HepG2 (cell line): ENCODE data around the gene RAB17. TPM values are rescaled to one million over a fixed set of nuclear protein-coding genes. Genes with fewer than 3 reads are reported as not detected.
A peak's percentile ranks its signal among the peaks of the same experiment; 100 is the strongest.

ENCODE experiments used
- ETS1 ChIP-seq: sonication (generic); formaldehyde crosslinking; IDR thresholded peaks from 2 replicates; pipeline ENCODE4 v1.4.0; 2020; ENCODE audit warnings: missing genetic modification reagents
- HNRNPH1 ChIP-seq: fragments of 200-400 bp; formaldehyde crosslinking; optimal IDR thresholded peaks from 2 replicates; pipeline ENCODE3; 2017; ENCODE audit warnings: mild to moderate bottlenecking, low read depth, low read length
- MAZ ChIP-seq, 2 experiments: sonication (generic) in 1 of 2; formaldehyde crosslinking in 1 of 2; IDR thresholded peaks; 2 replicates each; pipeline versions ENCODE4 v1.5.0 to v1.6.1; 2012 to 2020; ENCODE audit warnings: low read depth in 2 of 2, mild to moderate bottlenecking in 2 of 2, borderline replicate concordance in 1 of 2, improper control_type of control experiment in 1 of 2, low read length in 1 of 2, missing genetic modification reagents in 1 of 2, moderate library complexity in 1 of 2
- PITX1 ChIP-seq: sonication (generic); formaldehyde crosslinking; IDR thresholded peaks from 2 replicates; pipeline ENCODE4 v1.5.1; 2020; ENCODE audit warnings: mild to moderate bottlenecking, missing genetic modification reagents
- RARA ChIP-seq: IDR thresholded peaks from 2 replicates; pipeline ENCODE4 v1.6.1; 2016; ENCODE audit warnings: missing genetic modification reagents, missing compliant biosample characterization
- SETDB1 ChIP-seq: sonication (generic); formaldehyde crosslinking; IDR thresholded peaks from 2 replicates; pipeline ENCODE4 v1.5.1; 2020; ENCODE audit warnings: missing genetic modification reagents, mild to moderate bottlenecking, borderline replicate concordance
- SMC3 ChIP-seq: IDR thresholded peaks from 2 replicates; pipeline ENCODE4 v1.6.1; 2011; ENCODE audit warnings: low read length, improper control_type of control experiment
- SNAI1 ChIP-seq: sonication (generic); formaldehyde crosslinking; IDR thresholded peaks from 2 replicates; pipeline ENCODE4 v1.5.0; 2020; ENCODE audit warnings: mild to moderate bottlenecking, missing genetic modification reagents, borderline replicate concordance
- SP140L ChIP-seq: sonication (generic); formaldehyde crosslinking; IDR thresholded peaks from 2 replicates; pipeline ENCODE4 v1.4.0; 2020; ENCODE audit warnings: missing genetic modification reagents, borderline replicate concordance
- SP4 ChIP-seq: sonication (generic); formaldehyde crosslinking; IDR thresholded peaks from 2 replicates; pipeline ENCODE4 v1.8.1; 2023; ENCODE audit warnings: mild to moderate bottlenecking, missing genetic modification reagents
- SYNCRIP ChIP-seq: fragments of 200-400 bp; formaldehyde crosslinking; IDR thresholded peaks from 2 replicates; pipeline ENCODE4 v1.6.1; 2018; ENCODE audit warnings: mild to moderate bottlenecking, low read depth, low read length; ENCODE audit not compliant: insufficient read depth
- TCF7L2 ChIP-seq: IDR thresholded peaks from 2 replicates; pipeline ENCODE4 v1.6.1; 2011; ENCODE audit warnings: mild to moderate bottlenecking, low read depth, low read length, moderate library complexity
- XBP1 ChIP-seq: sonication (generic); formaldehyde crosslinking; IDR thresholded peaks from 2 replicates; pipeline ENCODE4 v1.5.0; 2020; ENCODE audit warnings: missing genetic modification reagents
- ZBTB33 ChIP-seq: sonication (generic); formaldehyde crosslinking; IDR thresholded peaks from 2 replicates; pipeline ENCODE4 v1.4.0; 2020; ENCODE audit warnings: missing genetic modification reagents
- ZHX1 ChIP-seq: sonication (generic); formaldehyde crosslinking; IDR thresholded peaks from 2 replicates; pipeline ENCODE4 v1.8.1; 2022; ENCODE audit warnings: low read depth, mild to moderate bottlenecking, missing genetic modification reagents
- ZNF3 ChIP-seq: IDR thresholded peaks from 2 replicates; pipeline ENCODE4 v1.7.0; 2017; ENCODE audit warnings: inconsistent platforms
- ZNF333 ChIP-seq: sonication (generic); formaldehyde crosslinking; IDR thresholded peaks from 2 replicates; pipeline ENCODE4 v1.4.0; 2020; ENCODE audit warnings: mild to moderate bottlenecking, missing genetic modification reagents, borderline replicate concordance
- ZNF431 ChIP-seq: sonication (generic); formaldehyde crosslinking; IDR thresholded peaks from 2 replicates; pipeline ENCODE4 v1.9.0; 2022; ENCODE audit warnings: missing genetic modification reagents, low read depth, mild to moderate bottlenecking, borderline replicate concordance
- ZNF713 ChIP-seq: sonication (generic); formaldehyde crosslinking; IDR thresholded peaks from 2 replicates; pipeline ENCODE4 v1.4.0; 2020; ENCODE audit warnings: mild to moderate bottlenecking, missing genetic modification reagents
- polyA plus RNA-seq, 8 experiments: library from polyadenylated mRNA; depleted of rRNA in 3 of 8; stranded (reverse) in 7 of 8; unstranded in 1 of 8; fragments of >200 nt; fragmentation: Illumina TruSeq in 4 of 8; extraction: Trizol in 4 of 8; gene quantifications; 2 replicates each; pipeline versions ENCODE4 v1.2.1 to v1.2.3, GENCODE V29; 2011 to 2016; ENCODE audit warnings: low read depth in 4 of 8, missing spikeins in 1 of 8, mixed read lengths in 1 of 8; ENCODE audit not compliant: insufficient read depth in 1 of 8
- total RNA-seq, 5 experiments: library from RNA; depleted of rRNA; stranded (reverse); fragments of >200 nt; fragmentation: Illumina TruSeq; extraction: Trizol; gene quantifications; 2 replicates each; pipeline ENCODE4 v1.2.3, GENCODE V29; 2016; ENCODE audit warnings: low read depth in 1 of 5
- TF ChIP-seq, protein P1 (sequence below): sonication (generic); formaldehyde crosslinking; IDR thresholded peaks from 2 replicates; pipeline ENCODE4 v1.5.1; 2020; ENCODE audit warnings: mild to moderate bottlenecking, moderate library complexity, missing genetic modification reagents

RAB17 gene
- total and polyA plus RNA-seq, 2 of the 13 experiments (the other 11 are each of a cell fraction or from before 2014, with no cell fraction given), result 68.0 to 124 TPM

GRCh38 chr2:237585590-237586221 is 4.8 kb downstream of the RAB17 start (continued):
- TF ChIP-seq TCF7L2, result no peak
- TF ChIP-seq XBP1 (CRISPR knock-in tag), result no peak
- TF ChIP-seq, protein P1, sequence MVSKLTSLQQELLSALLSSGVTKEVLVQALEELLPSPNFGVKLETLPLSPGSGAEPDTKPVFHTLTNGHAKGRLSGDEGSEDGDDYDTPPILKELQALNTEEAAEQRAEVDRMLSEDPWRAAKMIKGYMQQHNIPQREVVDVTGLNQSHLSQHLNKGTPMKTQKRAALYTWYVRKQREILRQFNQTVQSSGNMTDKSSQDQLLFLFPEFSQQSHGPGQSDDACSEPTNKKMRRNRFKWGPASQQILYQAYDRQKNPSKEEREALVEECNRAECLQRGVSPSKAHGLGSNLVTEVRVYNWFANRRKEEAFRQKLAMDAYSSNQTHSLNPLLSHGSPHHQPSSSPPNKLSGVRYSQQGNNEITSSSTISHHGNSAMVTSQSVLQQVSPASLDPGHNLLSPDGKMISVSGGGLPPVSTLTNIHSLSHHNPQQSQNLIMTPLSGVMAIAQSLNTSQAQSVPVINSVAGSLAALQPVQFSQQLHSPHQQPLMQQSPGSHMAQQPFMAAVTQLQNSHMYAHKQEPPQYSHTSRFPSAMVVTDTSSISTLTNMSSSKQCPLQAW (CRISPR knock-in tag), result peak; percentile 97
- TF ChIP-seq ZNF3 (CRISPR knock-in tag), result no peak
- peak; percentile 72; the same call in 1 of the 2 replicates for TF ChIP-seq SNAI1 (CRISPR knock-in tag)
- TF ChIP-seq SETDB1, result no peak
- TF ChIP-seq HNRNPH1, result no peak
- TF ChIP-seq MAZ (IDR thresholded peaks at IDR 0.05; ENCODE audit: borderline replicate concordance, low read depth, low read length), result peak; percentile 70; the same call in 1 of the 2 replicates
- TF ChIP-seq MAZ (CRISPR knock-in tag; IDR thresholded peaks at IDR 0.05; ENCODE audit: low read depth), result peak; percentile 93
- no peak for TF ChIP-seq SMC3
- TF ChIP-seq PITX1, result peak; percentile 99
- TF ChIP-seq RARA (CRISPR knock-in tag), result peak; percentile 99
- TF ChIP-seq SP4 (CRISPR knock-in tag), result peak; percentile 77
- 0 out of 2 replicates have a peak, but pooled peaks have one; percentile 73 for TF ChIP-seq ZNF713 (CRISPR knock-in tag)
- peak; percentile 45; the same call in 1 of the 2 replicates for TF ChIP-seq ZBTB33 (CRISPR knock-in tag)
- TF ChIP-seq ZNF333 (CRISPR knock-in tag), result 0 out of 2 replicates have a peak, but pooled peaks have one; percentile 78
- TF ChIP-seq SP140L (CRISPR knock-in tag), result no peak
- peak; percentile 77 for TF ChIP-seq ZHX1 (CRISPR knock-in tag)
- no peak for TF ChIP-seq ETS1 (CRISPR knock-in tag)
- TF ChIP-seq SYNCRIP, result no peak
- TF ChIP-seq ZNF431, result peak; percentile 93
